PC-9 (cell line): Measurements from ENCODE around the gene GJC1. TPM values are rescaled to one million over a fixed set of nuclear protein-coding genes. Genes with fewer than 3 reads are reported as not detected.

Source experiments
- BruUV-seq: library from RNA; stranded (reverse); fragments of 400-500 nt; replicated peaks from 2 replicates; lab custom pipeline; 2021; lab: Mats Ljungman, UMichigan
- CTCF ChIA-PET: fragments of 300-600 bp; sonication (Branson Sonifier 250); formaldehyde crosslinking; loops from one replicate; lab custom pipeline; 2022; ENCODE audit warnings: antibody characterized with exemption; lab: Charles Lee
- POLR2A ChIA-PET: fragments of 300-600 bp; sonication (Branson Sonifier 250); formaldehyde crosslinking; loops from one replicate; lab custom pipeline; 2022; ENCODE audit warnings: antibody characterized with exemption; ENCODE audit not compliant: unreplicated experiment; lab: Charles Lee
- DNase-seq, 2 experiments: peaks; one replicate each; pipeline versions ENCODE4 v3.0.0 to v3.0.0-alpha.2; 2015 to 2022; ENCODE audit warnings: mixed read lengths in 1 of 2
- H2AFZ ChIP-seq: fragments of 200-600 bp; sonication (generic); 2 replicates; pipeline ENCODE4 v1.8.1; 2017; ENCODE audit warnings: antibody characterized with exemption
- H3F3A ChIP-seq: fragments of 200-600 bp; sonication (generic); 2 replicates; pipeline ENCODE4 v1.8.1; 2017; ENCODE audit warnings: antibody characterized with exemption, mild to moderate bottlenecking, low read depth; ENCODE audit not compliant: insufficient read depth
- H3K27ac ChIP-seq: fragments of 200-600 bp; sonication (generic); 2 replicates; pipeline ENCODE4 v1.6.1; 2016; ENCODE audit warnings: mixed run types
- H3K27me3 ChIP-seq: fragments of 200-600 bp; sonication (generic); 2 replicates; pipeline ENCODE4 v1.6.1; 2016; ENCODE audit warnings: low read depth, mixed run types; ENCODE audit not compliant: insufficient read depth
- H3K36me3 ChIP-seq: fragments of 200-600 bp; sonication (generic); 2 replicates; pipeline ENCODE4 v1.6.1; 2016; ENCODE audit warnings: low read depth, mixed run types
- H3K4me1 ChIP-seq: fragments of 200-600 bp; sonication (generic); replicated peaks from 2 replicates; pipeline ENCODE4 v1.6.1; 2016; ENCODE audit warnings: mixed run types; ENCODE audit not compliant: insufficient read depth
- H3K4me2 ChIP-seq: fragments of 200-600 bp; sonication (generic); 2 replicates; pipeline ENCODE4 v1.6.1; 2017; ENCODE audit warnings: mixed run types
- H3K4me3 ChIP-seq: fragments of 200-600 bp; sonication (generic); 2 replicates; pipeline ENCODE4 v1.6.1; 2016; ENCODE audit warnings: mixed run types
- H3K79me2 ChIP-seq: fragments of 200-600 bp; sonication (generic); 2 replicates; pipeline ENCODE4 v1.6.1; 2017; ENCODE audit warnings: low read depth, mixed run types
- H3K9me2 ChIP-seq: fragments of 200-600 bp; sonication (generic); 2 replicates; pipeline ENCODE4 v1.8.1; 2017; ENCODE audit warnings: mild to moderate bottlenecking; ENCODE audit not compliant: insufficient read depth
- H3K9me3 ChIP-seq: fragments of 200-600 bp; sonication (generic); 2 replicates; pipeline ENCODE4 v1.8.1; 2016; ENCODE audit warnings: low read depth; ENCODE audit not compliant: insufficient read depth
- H4K20me1 ChIP-seq: fragments of 200-600 bp; sonication (generic); 2 replicates; pipeline ENCODE4 v1.8.1; 2017; ENCODE audit not compliant: insufficient read depth
- EZH2 ChIP-seq: fragments of 200-600 bp; sonication (generic); IDR thresholded peaks from 2 replicates; pipeline ENCODE4 v1.8.0; 2017; ENCODE audit warnings: antibody characterized with exemption, low read depth
- intact Hi-C: fragments of 100-400 bp; cut with micrococcal nuclease; formaldehyde crosslinking; loops from one replicate; pipeline ENCODE4 v1.10.0; 2022; ENCODE audit not compliant: unreplicated experiment
- total RNA-seq: library from RNA; stranded (reverse); gene quantifications from 2 replicates; pipeline ENCODE4 v1.2.3, GENCODE V29; 2021
- TF ChIP-seq, protein P1 (sequence below): fragments of 200-600 bp; sonication (generic); conservative IDR thresholded peaks from 2 replicates; pipeline ENCODE4 v1.6.1; 2017; ENCODE audit warnings: mixed run types, antibody characterized with exemption, mild to moderate bottlenecking, moderate library complexity

The GJC1 gene
- total RNA-seq, 1 experiment from 2014 or later: 42.6 TPM

DNA sequence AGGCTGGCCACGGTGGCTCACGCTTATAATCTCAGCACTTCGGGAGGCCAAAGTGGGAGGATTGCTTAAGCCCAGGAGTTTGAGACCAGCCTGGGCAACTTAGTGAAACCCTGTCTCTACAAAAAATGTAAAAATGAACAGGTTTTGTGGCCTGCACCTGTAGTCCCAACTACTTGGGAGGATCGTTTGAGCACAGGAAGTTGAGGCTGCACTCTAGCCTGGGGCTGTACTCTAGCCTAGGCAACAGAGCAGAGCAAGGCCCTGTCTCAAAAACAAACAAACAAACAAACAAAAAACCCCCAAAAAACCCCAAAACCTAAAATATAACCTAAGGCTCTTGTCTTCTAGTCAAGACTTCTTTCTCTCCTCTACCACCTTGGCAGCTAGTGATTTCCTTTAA, 10.2 kb upstream of the GJC1 start:
- H3K4me2 ChIP-seq: no peak overlapping the region
- H3K4me1 ChIP-seq: peaks cover 8% of the 10 kb centered on the region
- no peaks in the 10 kb centered on the region for H3K79me2 ChIP-seq
- POLR2A ChIA-PET: no interaction called here
- H3K9me2 ChIP-seq: no peaks in the 10 kb centered on the region
- no peak overlapping the region for H3K27ac ChIP-seq
- H4K20me1 ChIP-seq: no peaks in the 10 kb centered on the region
- TF ChIP-seq EZH2: no peak
- TF ChIP-seq, protein P1, sequence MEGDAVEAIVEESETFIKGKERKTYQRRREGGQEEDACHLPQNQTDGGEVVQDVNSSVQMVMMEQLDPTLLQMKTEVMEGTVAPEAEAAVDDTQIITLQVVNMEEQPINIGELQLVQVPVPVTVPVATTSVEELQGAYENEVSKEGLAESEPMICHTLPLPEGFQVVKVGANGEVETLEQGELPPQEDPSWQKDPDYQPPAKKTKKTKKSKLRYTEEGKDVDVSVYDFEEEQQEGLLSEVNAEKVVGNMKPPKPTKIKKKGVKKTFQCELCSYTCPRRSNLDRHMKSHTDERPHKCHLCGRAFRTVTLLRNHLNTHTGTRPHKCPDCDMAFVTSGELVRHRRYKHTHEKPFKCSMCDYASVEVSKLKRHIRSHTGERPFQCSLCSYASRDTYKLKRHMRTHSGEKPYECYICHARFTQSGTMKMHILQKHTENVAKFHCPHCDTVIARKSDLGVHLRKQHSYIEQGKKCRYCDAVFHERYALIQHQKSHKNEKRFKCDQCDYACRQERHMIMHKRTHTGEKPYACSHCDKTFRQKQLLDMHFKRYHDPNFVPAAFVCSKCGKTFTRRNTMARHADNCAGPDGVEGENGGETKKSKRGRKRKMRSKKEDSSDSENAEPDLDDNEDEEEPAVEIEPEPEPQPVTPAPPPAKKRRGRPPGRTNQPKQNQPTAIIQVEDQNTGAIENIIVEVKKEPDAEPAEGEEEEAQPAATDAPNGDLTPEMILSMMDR: no peak
- H3K4me3 ChIP-seq: no peak overlapping the region
- peaks cover 12% of the 10 kb centered on the region; the same call in 1 of the 2 replicates for H3F3A ChIP-seq
- no peaks in the 10 kb centered on the region for H3K36me3 ChIP-seq
- H3K9me3 ChIP-seq: no peaks in the 10 kb centered on the region
- no TSS peak for BruUV-seq
- CTCF ChIA-PET: no interaction called here
- H3K27me3 ChIP-seq: no peaks in the 10 kb centered on the region
- no peak for DNase-seq
- intact Hi-C loops: no loop called here
- H2AFZ ChIP-seq: no peak overlapping the region

DNA sequence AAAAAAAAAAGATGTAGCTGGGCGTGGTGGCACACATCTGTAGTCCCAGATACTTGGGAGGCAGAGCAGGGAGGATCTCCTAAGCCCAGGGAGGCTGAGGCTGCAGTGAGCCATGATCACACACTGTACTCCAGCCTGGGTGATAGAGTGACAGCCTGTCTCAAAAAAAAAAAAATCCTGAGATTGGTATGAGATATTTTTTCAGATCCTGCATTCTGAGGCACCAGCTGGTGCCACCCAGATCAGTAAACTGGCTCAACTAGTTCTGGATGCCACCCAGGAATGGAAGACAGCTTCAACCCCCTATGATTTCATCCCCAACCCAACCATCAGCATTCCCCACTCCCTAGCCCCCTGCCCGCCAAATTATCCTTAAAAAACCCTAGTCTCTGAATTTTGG, 7.1 kb upstream of the GJC1 start:
- BruUV-seq: no TSS peak
- Histone ChIP-seq H3K36me3 (no peaks in the 10 kb centered on the region), H3K9me3 (no peaks in the 10 kb centered on the region), H2AFZ (no peak overlapping the region), H3K4me1 (peaks cover 8% of the 10 kb centered on the region), H3K27me3 (no peaks in the 10 kb centered on the region), H3F3A (peaks cover 12% of the 10 kb centered on the region; the same call in 1 of the 2 replicates), H3K4me2 (no peak overlapping the region), H3K79me2 (no peaks in the 10 kb centered on the region), H3K4me3 (no peak overlapping the region), H4K20me1 (no peaks in the 10 kb centered on the region), H3K9me2 (no peaks in the 10 kb centered on the region), H3K27ac (no peak overlapping the region)
- POLR2A ChIA-PET: no interaction called here
- TF ChIP-seq, protein P1: no peak
- TF ChIP-seq EZH2: no peak
- intact Hi-C loops: no loop called here
- DNase-seq: peak; percentile 41 to 59
- CTCF ChIA-PET: interaction anchor here (0.6 kb wide), 1 partner anchor 262 kb away, joined by 5 read pairs; no protein-coding TSS in a partner anchor

DNA sequence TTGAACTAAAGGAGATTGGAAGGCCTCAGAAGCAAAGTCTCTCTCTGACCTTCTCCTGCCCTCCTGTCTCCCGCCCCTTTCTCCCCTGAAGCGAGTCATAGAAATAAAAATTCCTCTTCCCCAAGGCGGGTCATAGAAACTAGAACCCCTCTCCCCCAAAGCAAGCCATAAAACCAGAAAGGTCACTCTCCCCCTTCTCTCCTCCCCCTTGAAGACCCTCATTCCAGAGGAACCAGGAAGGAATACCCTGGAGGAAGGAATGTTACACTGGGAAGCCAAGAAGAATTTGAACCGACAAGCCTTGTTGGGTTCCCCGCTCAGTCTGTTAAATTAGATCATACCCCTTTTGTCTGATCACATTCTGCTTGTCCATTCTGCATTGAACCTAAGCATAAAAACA, 2.7 kb upstream of the GJC1 start:
- Histone ChIP-seq H3K4me2 (no peak overlapping the region), H3K4me1 (peaks cover 24% of the 10 kb centered on the region), H3K9me3 (no peaks in the 10 kb centered on the region), H3K36me3 (no peaks in the 10 kb centered on the region), H3K4me3 (no peak overlapping the region), H3K79me2 (peaks cover 16% of the 10 kb centered on the region), H3K9me2 (no peaks in the 10 kb centered on the region), H3K27ac (no peak overlapping the region), H4K20me1 (no peaks in the 10 kb centered on the region), H2AFZ (no peak overlapping the region), H3K27me3 (no peaks in the 10 kb centered on the region), H3F3A (peaks cover 23% of the 10 kb centered on the region; the same call in 1 of the 2 replicates)
- DNase-seq: no peak
- POLR2A ChIA-PET: no interaction called here
- CTCF ChIA-PET: interaction anchor here (0.6 kb wide), 1 partner anchor 39 kb away, joined by 4 read pairs; no protein-coding TSS in a partner anchor
- TF ChIP-seq, protein P1: no peak
- TF ChIP-seq EZH2: no peak
- no TSS peak for BruUV-seq
- intact Hi-C loops: no loop called here
